PC-3 (cell line): ENCODE results near the gene SLC12A8.

ENCODE experiments used
- EZH2 ChIP-seq: fragments of 300-600 bp; sonication (generic); IDR thresholded peaks from one replicate; pipeline ENCODE4 v1.6.1; 2017; ENCODE audit warnings: antibody characterized with exemption, mild to moderate bottlenecking, low read length; ENCODE audit not compliant: unreplicated experiment
- EZH2phosphoT487 ChIP-seq: fragments of 300-600 bp; sonication (generic); IDR thresholded peaks from 2 replicates; pipeline ENCODE4 v1.6.1; 2018; ENCODE audit warnings: mild to moderate bottlenecking, antibody characterized with exemption, low read length, borderline replicate concordance
- TF ChIP-seq, protein P1 (sequence below): fragments of 300-600 bp; sonication (generic); conservative IDR thresholded peaks from 2 replicates; pipeline ENCODE4 v1.5.1; 2017; ENCODE audit warnings: antibody characterized with exemption, low read depth, mild to moderate bottlenecking, low read length

DNA sequence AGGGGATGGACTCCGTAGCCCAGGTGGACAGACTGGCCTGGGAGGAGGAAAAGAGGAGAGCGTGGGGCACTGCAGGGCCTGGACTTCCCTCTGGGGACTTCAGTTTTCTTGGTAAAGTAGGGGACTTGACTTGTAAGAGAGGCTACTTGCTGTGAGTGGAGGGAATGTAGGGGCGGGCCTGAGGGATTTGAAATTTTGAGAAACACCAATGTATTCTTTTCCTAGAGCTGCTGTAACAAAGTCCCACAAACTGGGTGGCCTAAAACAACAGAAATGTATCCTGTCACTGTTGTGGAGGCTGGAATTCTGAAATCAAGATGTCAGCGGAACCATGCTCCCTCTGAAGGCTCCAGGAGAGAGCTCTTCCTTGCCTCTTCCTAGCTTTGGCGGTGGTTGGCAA lies 150.9 kb downstream of the SLC12A8 start:
- TF ChIP-seq, protein P1, sequence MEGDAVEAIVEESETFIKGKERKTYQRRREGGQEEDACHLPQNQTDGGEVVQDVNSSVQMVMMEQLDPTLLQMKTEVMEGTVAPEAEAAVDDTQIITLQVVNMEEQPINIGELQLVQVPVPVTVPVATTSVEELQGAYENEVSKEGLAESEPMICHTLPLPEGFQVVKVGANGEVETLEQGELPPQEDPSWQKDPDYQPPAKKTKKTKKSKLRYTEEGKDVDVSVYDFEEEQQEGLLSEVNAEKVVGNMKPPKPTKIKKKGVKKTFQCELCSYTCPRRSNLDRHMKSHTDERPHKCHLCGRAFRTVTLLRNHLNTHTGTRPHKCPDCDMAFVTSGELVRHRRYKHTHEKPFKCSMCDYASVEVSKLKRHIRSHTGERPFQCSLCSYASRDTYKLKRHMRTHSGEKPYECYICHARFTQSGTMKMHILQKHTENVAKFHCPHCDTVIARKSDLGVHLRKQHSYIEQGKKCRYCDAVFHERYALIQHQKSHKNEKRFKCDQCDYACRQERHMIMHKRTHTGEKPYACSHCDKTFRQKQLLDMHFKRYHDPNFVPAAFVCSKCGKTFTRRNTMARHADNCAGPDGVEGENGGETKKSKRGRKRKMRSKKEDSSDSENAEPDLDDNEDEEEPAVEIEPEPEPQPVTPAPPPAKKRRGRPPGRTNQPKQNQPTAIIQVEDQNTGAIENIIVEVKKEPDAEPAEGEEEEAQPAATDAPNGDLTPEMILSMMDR: no peak
- TF ChIP-seq EZH2 (no peak), EZH2phosphoT487 (no peak)
